Spleen (tissue), 11 donors: ENCODE data around the gene FUT1. TPM values are rescaled to one million over a fixed set of nuclear protein-coding genes. Genes with fewer than 3 reads are reported as not detected.

ENCODE experiments used
- DNase-seq: peaks from one replicate; pipeline ENCODE4 v3.0.0-alpha.2; 2020
- H3K27ac ChIP-seq, 8 donors: fragments of 200-600 bp; sonication (generic) in 7 of 8; 1 replicate in 4 of 8; 2 replicates in 4 of 8; pipeline versions ENCODE4 v1.5.0 to v1.8.0; 2016 to 2021; ENCODE audit warnings: inconsistent platforms in 4 of 8, mild to moderate bottlenecking in 4 of 8, moderate library complexity in 1 of 8
- H3K27me3 ChIP-seq, 7 donors: fragments of 200-600 bp; sonication (generic) in 6 of 7; replicated peaks in 1 of 7; 1 replicate in 4 of 7; 2 replicates in 3 of 7; pipeline versions ENCODE4 v1.5.0 to v1.8.0; 2016 to 2021; ENCODE audit warnings: inconsistent platforms in 3 of 7, mild to moderate bottlenecking in 1 of 7
- H3K36me3 ChIP-seq, 6 donors: fragments of 200-600 bp; sonication (generic) in 5 of 6; 1 replicate in 4 of 6; 2 replicates in 2 of 6; pipeline versions ENCODE4 v1.5.0 to v1.8.0; 2016 to 2021; ENCODE audit warnings: inconsistent platforms in 2 of 6
- H3K4me1 ChIP-seq, 6 donors: fragments of 200-600 bp; sonication (generic) in 5 of 6; 1 replicate in 3 of 6; 2 replicates in 3 of 6; pipeline versions ENCODE4 v1.5.0 to v1.8.0; 2016 to 2021; ENCODE audit warnings: inconsistent platforms in 3 of 6
- H3K4me3 ChIP-seq, 8 donors: fragments of 200-600 bp; sonication (generic) in 7 of 8; 1 replicate in 4 of 8; 2 replicates in 4 of 8; pipeline versions ENCODE4 v1.5.0 to v1.8.0; 2016 to 2021; ENCODE audit warnings: inconsistent platforms in 4 of 8, mild to moderate bottlenecking in 4 of 8, moderate library complexity in 2 of 8
- H3K9me3 ChIP-seq, 8 donors: fragments of 200-600 bp; sonication (generic) in 7 of 8; 1 replicate in 4 of 8; 2 replicates in 4 of 8; pipeline versions ENCODE4 v1.5.0 to v1.8.0; 2016 to 2021; ENCODE audit warnings: inconsistent platforms in 4 of 8
- POLR2A ChIP-seq, 3 donors: fragments of 450-650 bp; IDR thresholded peaks; one replicate each; pipeline ENCODE4 v1.5.1; 2017; ENCODE audit warnings: antibody characterized with exemption in 3 of 3, mild to moderate bottlenecking in 1 of 3
- POLR2AphosphoS5 ChIP-seq, 3 donors: sonication (generic); formaldehyde crosslinking; IDR thresholded peaks; one replicate each; pipeline ENCODE4 v1.5.1; 2017; ENCODE audit warnings: antibody characterized with exemption in 3 of 3
- WGBS, 5 donors: extraction: QIAGEN DNeasy Blood & Tissue Kit in 3 of 5; methylation state at CpG; one replicate each; pipeline versions ENCODE4 v1.1.5 to v1.1.7; 2013 to 2018; 5-methylcytosine and 5-hydroxymethylcytosine counted together
- intact Hi-C: fragments of 100-400 bp; cut with DNase I; formaldehyde crosslinking; loops from one replicate; pipeline ENCODE4 v1.15.0; 2023; ENCODE audit warnings: low total_unique reads
- polyA plus RNA-seq, 3 donors: library from polyadenylated mRNA; stranded (reverse); fragments of 200-250 nt; gene quantifications; one replicate each; pipeline ENCODE4 v1.2.1, GENCODE V29; 2013
- total RNA-seq, 7 donors: library from RNA; depleted of rRNA in 3 of 7; stranded (reverse); fragments of >200 nt in 3 of 7; fragmentation: NEBNext Ultra II Directional in 4 of 7; extraction: Animal tissue kit (Norgen Biotek cat#: 25700) in 4 of 7; gene quantifications; one replicate each; pipeline versions ENCODE4 v1.1.0 to v1.2.1, GENCODE V29; 2016 to 2021
- TF ChIP-seq, protein P1 (sequence below), 11 experiments: fragments of 200-600 bp in 7 of 11; fragments of 450-650 bp in 4 of 11; sonication (generic) in 4 of 11; IDR thresholded peaks in 8 of 11; conservative IDR thresholded peaks in 3 of 11; 1 replicate in 7 of 11; 2 replicates in 4 of 11; pipeline versions ENCODE4 v1.4.0 to v1.8.0; 2016 to 2021; ENCODE audit warnings: antibody characterized with exemption in 11 of 11, inconsistent platforms in 4 of 11, mild to moderate bottlenecking in 1 of 11
- donor health status: healthy with polysubstance abuse.
- donor health status: DM: no; HTN: no; CAD: no; lungs with moderate emphysema.
- donor health status: DM: no; HTN: no; CAD: no.
- donor health status: Bipolar disorder and iron deficiency.
- donor health status: healthy.
- donor health status: DM: no; HTN: no; CAD: no.
- donor health status: DM: yes; HTN: yes; CAD: no.

The FUT1 gene
- total and polyA plus RNA-seq, 10 donors, result 1.0 to 22.9 (median 8.7) TPM

DNA sequence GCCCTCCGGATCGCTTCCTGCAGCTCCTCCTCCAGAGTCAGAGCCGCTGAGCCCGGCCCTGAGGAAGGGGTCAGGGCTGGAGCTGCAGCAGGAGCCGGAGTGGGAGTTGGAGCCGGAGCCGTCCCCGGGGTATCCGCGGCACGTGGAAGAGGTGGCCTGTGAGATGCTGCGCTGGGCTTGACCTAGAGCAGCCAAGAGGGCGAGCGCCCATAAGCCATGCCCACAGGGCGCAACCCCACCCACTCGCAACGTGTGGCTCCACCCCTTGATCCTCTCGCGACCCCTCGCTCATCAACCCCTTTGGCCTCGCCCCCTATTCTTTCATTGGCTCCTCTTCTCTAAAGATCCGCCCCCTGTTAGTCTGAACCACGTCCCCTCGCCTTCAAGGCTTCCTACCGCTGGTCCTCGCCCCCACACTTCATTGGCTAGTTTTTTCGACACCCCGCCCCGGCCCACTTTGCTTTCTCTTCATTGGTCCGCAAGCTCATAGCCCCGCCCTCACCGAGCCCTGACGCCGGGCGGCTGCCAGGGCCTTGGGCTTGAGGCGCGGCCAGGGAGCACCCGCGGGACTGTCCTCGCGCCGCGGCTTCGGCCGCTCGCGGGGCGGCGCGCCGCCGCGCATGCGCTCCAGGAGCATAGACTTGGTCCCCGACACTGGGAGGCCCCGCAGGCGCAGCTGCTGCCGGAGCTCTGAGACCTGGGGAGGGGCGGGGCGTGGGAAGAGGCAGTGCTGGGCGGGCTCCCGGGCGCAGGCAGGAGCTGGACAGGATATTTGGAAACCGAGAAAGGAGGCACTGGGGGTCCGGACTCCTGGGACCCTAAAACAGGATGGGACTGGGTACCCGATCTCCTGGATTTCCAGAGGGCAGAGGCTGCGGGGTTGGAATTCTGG, 38.3 kb downstream of the FUT1 start:
- TF ChIP-seq POLR2AphosphoS5 (IDR thresholded peaks at IDR 0.05) (peak; percentile 67 to 82 (median 79)), POLR2A (IDR thresholded peaks at IDR 0.05) (no peak)
- TF ChIP-seq, protein P1, sequence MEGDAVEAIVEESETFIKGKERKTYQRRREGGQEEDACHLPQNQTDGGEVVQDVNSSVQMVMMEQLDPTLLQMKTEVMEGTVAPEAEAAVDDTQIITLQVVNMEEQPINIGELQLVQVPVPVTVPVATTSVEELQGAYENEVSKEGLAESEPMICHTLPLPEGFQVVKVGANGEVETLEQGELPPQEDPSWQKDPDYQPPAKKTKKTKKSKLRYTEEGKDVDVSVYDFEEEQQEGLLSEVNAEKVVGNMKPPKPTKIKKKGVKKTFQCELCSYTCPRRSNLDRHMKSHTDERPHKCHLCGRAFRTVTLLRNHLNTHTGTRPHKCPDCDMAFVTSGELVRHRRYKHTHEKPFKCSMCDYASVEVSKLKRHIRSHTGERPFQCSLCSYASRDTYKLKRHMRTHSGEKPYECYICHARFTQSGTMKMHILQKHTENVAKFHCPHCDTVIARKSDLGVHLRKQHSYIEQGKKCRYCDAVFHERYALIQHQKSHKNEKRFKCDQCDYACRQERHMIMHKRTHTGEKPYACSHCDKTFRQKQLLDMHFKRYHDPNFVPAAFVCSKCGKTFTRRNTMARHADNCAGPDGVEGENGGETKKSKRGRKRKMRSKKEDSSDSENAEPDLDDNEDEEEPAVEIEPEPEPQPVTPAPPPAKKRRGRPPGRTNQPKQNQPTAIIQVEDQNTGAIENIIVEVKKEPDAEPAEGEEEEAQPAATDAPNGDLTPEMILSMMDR (IDR thresholded peaks at IDR 0.05 in 8 of 11, conservative IDR thresholded peaks at IDR 0.05 in 3 of 11), result peak in 3 of 11 experiments; percentile 5 to 39 (median 17)
- H3K9me3 ChIP-seq, result peaks cover 0 to 5% (median 0%) of the 10 kb centered on the region in 8 donors
- peak; percentile 97 for DNase-seq
- H3K27ac ChIP-seq, result peak overlapping the region; percentile 55 to 88 (median 86)
- intact Hi-C loops, result no loop called here
- WGBS, 5 donors, result 0 to 1% (median 1%) methylated on average over 30 to 67 of the region's 67 CpGs
- H3K4me1 ChIP-seq, result peaks cover 16 to 62% (median 39%) of the 10 kb centered on the region in 6 donors
- H3K36me3 ChIP-seq, result no peaks in the 10 kb centered on the region
- peak overlapping the region; percentile 45 to 78 (median 66) for H3K4me3 ChIP-seq
- no peaks in the 10 kb centered on the region for H3K27me3 ChIP-seq

DNA sequence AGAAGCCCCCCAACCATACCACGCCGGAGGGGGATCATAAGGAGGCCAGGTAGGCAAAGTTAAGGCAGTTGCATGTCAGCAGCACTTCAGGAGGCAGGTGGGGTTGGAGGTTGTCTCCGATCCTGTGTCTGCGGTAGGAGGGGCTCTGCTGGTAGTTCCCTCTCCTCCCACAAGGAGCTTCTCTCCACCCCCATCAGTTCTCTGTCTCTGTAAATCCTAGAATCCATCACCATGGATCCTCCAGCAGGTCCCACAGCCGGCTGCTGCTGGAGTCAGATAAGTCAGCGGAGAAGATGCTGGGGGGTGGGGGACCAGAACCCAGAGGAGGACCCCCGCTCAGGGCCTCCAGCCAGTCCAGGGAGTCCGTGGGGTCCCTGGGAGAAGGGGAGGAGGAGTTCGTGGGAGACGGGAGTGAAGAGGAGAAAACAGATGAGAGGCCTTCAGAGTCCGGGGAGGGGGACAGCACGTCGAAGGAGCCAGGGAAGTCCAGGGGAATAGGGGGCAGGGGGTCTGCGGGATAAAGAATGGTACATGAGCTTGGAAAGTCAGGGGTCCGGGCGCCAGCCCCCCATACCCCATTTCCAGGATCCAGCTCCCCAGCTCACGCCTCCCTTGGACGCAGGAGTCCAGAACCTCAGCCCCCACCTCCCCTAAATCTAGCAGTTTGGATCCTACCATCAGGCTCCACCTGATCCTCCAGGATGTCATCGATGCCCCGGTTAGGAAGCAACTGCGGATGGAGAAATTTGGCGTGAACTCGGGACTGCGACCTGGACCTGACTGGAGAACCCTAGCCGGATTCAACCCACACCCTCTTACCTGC, 39.2 kb downstream of the FUT1 start:
- Histone ChIP-seq H3K9me3 (peaks cover 0 to 5% (median 0%) of the 10 kb centered on the region in 8 donors), H3K4me1 (peaks cover 16 to 53% (median 35%) of the 10 kb centered on the region in 6 donors), H3K4me3 (peak overlapping the region; percentile 45 to 78 (median 66)), H3K36me3 (no peaks in the 10 kb centered on the region), H3K27me3 (no peaks in the 10 kb centered on the region), H3K27ac (peak overlapping the region; percentile 35 to 88 (median 86))
- TF ChIP-seq, protein P1 (IDR thresholded peaks at IDR 0.05 in 8 of 11, conservative IDR thresholded peaks at IDR 0.05 in 3 of 11), result peak in 1 of 11 experiments; percentile 12
- no peak for TF ChIP-seq POLR2A (IDR thresholded peaks at IDR 0.05)
- TF ChIP-seq POLR2AphosphoS5 (IDR thresholded peaks at IDR 0.05), result no peak
- WGBS, 5 donors, result 14 to 22% (median 16%) methylated on average over 16 to 25 of the region's 25 CpGs
- peak; percentile 81 for DNase-seq
- intact Hi-C loops, result no loop called here

DNA sequence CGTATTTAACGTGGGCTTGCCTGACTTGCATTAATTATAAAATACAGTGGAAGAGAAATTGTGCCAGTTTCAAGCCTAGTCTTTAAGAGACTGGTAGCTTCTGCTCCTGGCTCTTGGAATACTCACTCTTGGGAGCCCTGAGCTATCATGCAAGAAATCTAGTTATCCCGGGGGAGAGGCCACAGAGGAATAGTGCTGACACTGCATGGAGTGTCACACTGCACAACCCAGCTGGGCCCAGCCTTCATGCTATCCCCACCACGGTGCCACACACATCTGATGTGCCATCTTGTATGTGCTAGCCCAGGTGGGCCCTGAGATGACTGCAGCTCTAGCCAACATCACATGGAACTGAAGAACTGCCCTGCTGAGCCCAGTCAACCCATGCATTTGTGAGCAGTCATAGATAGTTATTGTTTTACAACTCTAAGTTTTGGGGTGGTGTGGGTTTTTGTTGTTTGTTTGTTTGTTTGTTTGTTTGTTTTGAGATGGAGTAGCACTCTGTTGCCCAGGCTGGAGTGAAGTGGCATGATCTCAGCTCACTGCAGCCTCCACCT, 41.3 kb downstream of the FUT1 start:
- intact Hi-C loops, result no loop called here
- WGBS, 5 donors, result 90 to 92% (median 92%) methylated on average over 4 of the region's 4 CpGs
- H3K36me3 ChIP-seq, result peaks cover 0 to 9% (median 0%) of the 10 kb centered on the region in 6 donors
- H3K27me3 ChIP-seq, result no peaks in the 10 kb centered on the region
- H3K4me1 ChIP-seq, result peaks cover 14 to 33% (median 26%) of the 10 kb centered on the region in 6 donors
- TF ChIP-seq POLR2AphosphoS5 (IDR thresholded peaks at IDR 0.05) (no peak), POLR2A (IDR thresholded peaks at IDR 0.05) (no peak)
- TF ChIP-seq, protein P1 (IDR thresholded peaks at IDR 0.05 in 8 of 11, conservative IDR thresholded peaks at IDR 0.05 in 3 of 11), result no peak
- H3K27ac ChIP-seq, result no peak overlapping the region
- peaks cover 0 to 5% (median 0%) of the 10 kb centered on the region in 8 donors for H3K9me3 ChIP-seq
- no peak overlapping the region for H3K4me3 ChIP-seq
- no peak for DNase-seq
